ENCODE measurements around the gene ANKLE2. TPM values are rescaled to one million over a fixed set of nuclear protein-coding genes. Genes with fewer than 3 reads are reported as not detected.

ANKLE2 gene
- polyA plus RNA-seq, 1 donor (not counting 4 experiments of a cell fraction or from before 2014, with no cell fraction given) = 109 TPM

GRCh38 chr12:132723764-132724140 is 37.9 kb downstream of the ANKLE2 start:
- TF ChIP-seq CTCF (optimal IDR thresholded peaks at IDR 0.05 in 1 of 3, IDR thresholded peaks at IDR 0.05 in 1 of 3, conservative IDR thresholded peaks at IDR 0.05 in 1 of 3; ENCODE audit: extremely low read depth in 1 of 3, insufficient read depth in 2 of 3, low read length in 3 of 3) (no peak), EZH2 (IDR thresholded peaks at IDR 0.05; ENCODE audit: low read length) (no peak)
- H3K4me3 ChIP-seq (ENCODE audit: control insufficient read depth in 2 of 3, extremely low read depth in 1 of 3, insufficient read depth in 2 of 3, low read depth in 1 of 3, low read length in 3 of 3) = no peak overlapping the region

GRCh38 chr12:132723015-132723763 is 38.4 kb downstream of the ANKLE2 start:
- dilution Hi-C loops (cut with MboI; ENCODE audit: extremely low pct_ligation_motif_present, low sequenced_read_pairs) = no loop called here
- TF ChIP-seq CTCF (optimal IDR thresholded peaks at IDR 0.05 in 1 of 3, IDR thresholded peaks at IDR 0.05 in 1 of 3, conservative IDR thresholded peaks at IDR 0.05 in 1 of 3; ENCODE audit: extremely low read depth in 1 of 3, insufficient read depth in 2 of 3, low read length in 3 of 3) = no peak
- no peak for TF ChIP-seq EZH2 (IDR thresholded peaks at IDR 0.05; ENCODE audit: low read length)
- Histone ChIP-seq H3K9me1 (ENCODE audit: control insufficient read depth, extremely low read depth, insufficient read depth, low read length) (no peaks in the 10 kb centered on the region), H4K20me1 (ENCODE audit: control insufficient read depth, extremely low read depth, insufficient read depth, low read length) (peaks cover 14% of the 10 kb centered on the region), H3K9me3 (ENCODE audit: control insufficient read depth, low read depth, low read length) (no peaks in the 10 kb centered on the region), H3K4me3 (ENCODE audit: control insufficient read depth in 2 of 3, extremely low read depth in 1 of 3, insufficient read depth in 2 of 3, low read depth in 1 of 3, low read length in 3 of 3) (no peak overlapping the region), H3K4me2 (ENCODE audit: control insufficient read depth, extremely low read depth, insufficient read depth, low read depth, low read length) (no peak overlapping the region), H3K9ac (ENCODE audit: control insufficient read depth, extremely low read depth, insufficient read depth, low read length) (no peak overlapping the region), H3K27ac (ENCODE audit: control insufficient read depth, insufficient read depth, low read length) (no peak overlapping the region), H3K27me3 (ENCODE audit: control insufficient read depth, extremely low read depth, insufficient read depth, low read length) (no peaks in the 10 kb centered on the region), H3K36me3 (ENCODE audit: control insufficient read depth in 2 of 2, extremely low read depth in 1 of 2, insufficient read depth in 2 of 2, low read length in 2 of 2) (peaks cover 50 to 51% of the 10 kb centered on the region in 2 experiments), H2AFZ (ENCODE audit: control insufficient read depth, low read length) (no peak overlapping the region), H3K4me1 (ENCODE audit: control insufficient read depth, extremely low read depth, insufficient read depth, low read length) (no peaks in the 10 kb centered on the region), H3K79me2 (ENCODE audit: control insufficient read depth, insufficient read depth, low read length) (peaks cover 35% of the 10 kb centered on the region)
- FAIRE-seq = no peak
- no peak for DNase-seq (ENCODE audit: low read depth, low spot score)

More at GRCh38 chr12:132723764-132724140, 37.9 kb downstream of the ANKLE2 start:
- Histone ChIP-seq H3K4me1 (ENCODE audit: control insufficient read depth, extremely low read depth, insufficient read depth, low read length) (no peaks in the 10 kb centered on the region), H2AFZ (ENCODE audit: control insufficient read depth, low read length) (no peak overlapping the region), H3K9me1 (ENCODE audit: control insufficient read depth, extremely low read depth, insufficient read depth, low read length) (no peaks in the 10 kb centered on the region), H4K20me1 (ENCODE audit: control insufficient read depth, extremely low read depth, insufficient read depth, low read length) (peaks cover 17% of the 10 kb centered on the region), H3K36me3 (ENCODE audit: control insufficient read depth in 2 of 2, extremely low read depth in 1 of 2, insufficient read depth in 2 of 2, low read length in 2 of 2) (peaks cover 52 to 53% of the 10 kb centered on the region in 2 experiments), H3K27me3 (ENCODE audit: control insufficient read depth, extremely low read depth, insufficient read depth, low read length) (no peaks in the 10 kb centered on the region), H3K27ac (ENCODE audit: control insufficient read depth, insufficient read depth, low read length) (no peak overlapping the region), H3K79me2 (ENCODE audit: control insufficient read depth, insufficient read depth, low read length) (peaks cover 36% of the 10 kb centered on the region), H3K9ac (ENCODE audit: control insufficient read depth, extremely low read depth, insufficient read depth, low read length) (no peak overlapping the region), H3K9me3 (ENCODE audit: control insufficient read depth, low read depth, low read length) (no peaks in the 10 kb centered on the region), H3K4me2 (ENCODE audit: control insufficient read depth, extremely low read depth, insufficient read depth, low read depth, low read length) (no peak overlapping the region)
- FAIRE-seq (no peak), DNase-seq (ENCODE audit: low read depth, low spot score) (no peak)
- dilution Hi-C loops (cut with MboI; ENCODE audit: extremely low pct_ligation_motif_present, low sequenced_read_pairs) = no loop called here

Data from keratinocyte (primary cell).